Neural progenitor cell (in vitro differentiated cells): ENCODE data around the gene PHETA1. TPM values are rescaled to one million over a fixed set of nuclear protein-coding genes. Genes with fewer than 3 reads are reported as not detected.

Experiments
- DNase-seq: peaks from one replicate; pipeline ENCODE4 v3.0.0-alpha.2; 2016; ENCODE audit warnings: low spot score
- H2AFZ ChIP-seq: fragments of 200-600 bp; sonication (generic); replicated peaks from 2 replicates; pipeline ENCODE4 v1.6.1; 2016; ENCODE audit warnings: antibody characterized with exemption
- H3F3A ChIP-seq: fragments of 200-600 bp; sonication (generic); 2 replicates; pipeline ENCODE4 v1.6.1; 2016; ENCODE audit warnings: antibody characterized with exemption, low read depth
- H3K27ac ChIP-seq: fragments of 200-600 bp; sonication (generic); 2 replicates; pipeline ENCODE4 v1.5.1; 2016; ENCODE audit warnings: mild to moderate bottlenecking
- H3K27me3 ChIP-seq: fragments of 200-600 bp; sonication (generic); 2 replicates; pipeline ENCODE4 v1.6.1; 2016; ENCODE audit warnings: mild to moderate bottlenecking, moderate library complexity
- H3K36me3 ChIP-seq: fragments of 200-600 bp; sonication (generic); 2 replicates; pipeline ENCODE4 v1.5.1; 2016
- H3K4me1 ChIP-seq: fragments of 200-600 bp; sonication (generic); 2 replicates; pipeline ENCODE4 v1.6.1; 2016; ENCODE audit warnings: mixed run types
- H3K4me2 ChIP-seq: fragments of 200-600 bp; sonication (generic); 2 replicates; pipeline ENCODE4 v1.6.1; 2016
- H3K4me3 ChIP-seq: fragments of 200-600 bp; sonication (generic); 2 replicates; pipeline ENCODE4 v1.5.1; 2016
- H3K79me2 ChIP-seq: fragments of 200-600 bp; sonication (generic); 2 replicates; pipeline ENCODE4 v1.6.1; 2016; ENCODE audit warnings: low read depth
- H3K9ac ChIP-seq: fragments of 200-600 bp; sonication (generic); 2 replicates; pipeline ENCODE4 v1.6.1; 2016
- H3K9me3 ChIP-seq: fragments of 200-600 bp; sonication (generic); 2 replicates; pipeline ENCODE4 v1.5.1; 2016; ENCODE audit warnings: low read depth
- H4K20me1 ChIP-seq: fragments of 200-600 bp; sonication (generic); 2 replicates; pipeline ENCODE4 v1.6.1; 2016; ENCODE audit warnings: low read depth
- H3K27ac Mint-ChIP-seq: 3 replicates; pipeline ENCODE4 v1.8.0; 2021; ENCODE audit warnings: mixed read lengths
- H3K27me3 Mint-ChIP-seq: 2 replicates; pipeline ENCODE4 v1.8.0; 2022; ENCODE audit warnings: low read depth, mild to moderate bottlenecking, inconsistent platforms, moderate library complexity, mixed read lengths; ENCODE audit not compliant: insufficient read depth
- H3K36me3 Mint-ChIP-seq: 3 replicates; pipeline ENCODE4 v1.8.0; 2021; ENCODE audit warnings: mixed read lengths
- H3K4me1 Mint-ChIP-seq: 3 replicates; pipeline ENCODE4 v1.8.0; 2021; ENCODE audit warnings: mixed read lengths
- H3K4me3 Mint-ChIP-seq: 3 replicates; pipeline ENCODE4 v1.8.0; 2021; ENCODE audit warnings: mild to moderate bottlenecking, moderate library complexity, mixed read lengths
- H3K9me3 Mint-ChIP-seq: 3 replicates; pipeline ENCODE4 v1.8.0; 2020; ENCODE audit warnings: mixed read lengths
- CTCF ChIP-seq: fragments of 200-600 bp; sonication (generic); IDR thresholded peaks from 2 replicates; pipeline ENCODE4 v1.5.1; 2017; ENCODE audit warnings: antibody characterized with exemption, mild to moderate bottlenecking
- EZH2 ChIP-seq: fragments of 200-600 bp; sonication (generic); IDR thresholded peaks from 2 replicates; pipeline ENCODE4 v1.6.1; 2017; ENCODE audit warnings: antibody characterized with exemption, mild to moderate bottlenecking, moderate library complexity
- EZH2phosphoT487 ChIP-seq: fragments of 200-600 bp; sonication (generic); IDR thresholded peaks from 2 replicates; pipeline ENCODE4 v1.6.1; 2017; ENCODE audit warnings: antibody characterized with exemption
- total RNA-seq: library from RNA; depleted of rRNA; stranded (reverse); fragments of >200 nt; gene quantifications from 2 replicates; pipeline ENCODE4 v1.2.3, GENCODE V29; 2015; ENCODE audit warnings: low replicate concordance

Gene PHETA1
- total RNA-seq, 1 donor from 2014 or later, result 1.5 TPM

GRCh38 chr12:111406474-111407376, 37.8 kb upstream of the PHETA1 start:
- H3K4me3 ChIP-seq, result peak overlapping the region; percentile 79
- no peak overlapping the region for H3K27ac ChIP-seq
- H3K9me3 ChIP-seq, result no peaks in the 10 kb centered on the region
- peaks cover 50% of the 10 kb centered on the region for H3F3A ChIP-seq
- Mint-ChIP-seq H3K27ac (no peak overlapping the region), H3K27me3 (peaks cover 11% of the 10 kb centered on the region), H3K36me3 (no peaks in the 10 kb centered on the region), H3K4me1 (peaks cover 40% of the 10 kb centered on the region), H3K4me3 (peak overlapping the region; percentile 81), H3K9me3 (peaks cover 2% of the 10 kb centered on the region)
- peak overlapping the region; percentile 89 for H3K4me2 ChIP-seq
- H3K36me3 ChIP-seq, result no peaks in the 10 kb centered on the region
- H4K20me1 ChIP-seq, result peaks cover 15% of the 10 kb centered on the region
- H2AFZ ChIP-seq, result peak overlapping the region; percentile 70
- H3K9ac ChIP-seq, result no peak overlapping the region
- no peak for TF ChIP-seq EZH2phosphoT487
- TF ChIP-seq EZH2, result no peak
- no peak for TF ChIP-seq CTCF
- H3K27me3 ChIP-seq, result peaks cover 37% of the 10 kb centered on the region
- DNase-seq, result peak; percentile 37
- peaks cover 11% of the 10 kb centered on the region for H3K79me2 ChIP-seq
- peaks cover 25% of the 10 kb centered on the region for H3K4me1 ChIP-seq

- peaks cover 18% of the 10 kb centered on the region for H3K4me1 ChIP-seq
- Mint-ChIP-seq H3K9me3 (peaks cover 2% of the 10 kb centered on the region), H3K27ac (no peak within 1 kb of the TSS), H3K4me3 (peak within 1 kb of the TSS; percentile 85), H3K4me1 (peaks cover 37% of the 10 kb centered on the region), H3K27me3 (peaks cover 13% of the 10 kb centered on the region), H3K36me3 (no peaks in the 10 kb centered on the region)
- H3K79me2 ChIP-seq, result peaks cover 11% of the 10 kb centered on the region
- H3K9ac ChIP-seq, result no peak within 1 kb of the TSS
- peak within 1 kb of the TSS; percentile 70 for H2AFZ ChIP-seq
- peaks cover 45% of the 10 kb centered on the region for H3F3A ChIP-seq
- no peaks in the 10 kb centered on the region for H3K36me3 ChIP-seq
- no peak within 1 kb of the TSS for H3K27ac ChIP-seq
- H3K4me2 ChIP-seq, result peak within 1 kb of the TSS; percentile 89
- H3K9me3 ChIP-seq, result no peaks in the 10 kb centered on the region
- H3K27me3 ChIP-seq, result peaks cover 37% of the 10 kb centered on the region
- no peak for DNase-seq
- H4K20me1 ChIP-seq, result peaks cover 12% of the 10 kb centered on the region
- H3K4me3 ChIP-seq, result peak within 1 kb of the TSS; percentile 79
- no peak for TF ChIP-seq EZH2phosphoT487
- no peak for TF ChIP-seq CTCF
- no peak for TF ChIP-seq EZH2
These were observed 37.1 kb upstream of the PHETA1 start, which contains the start of gene SH2B3 for GRCh38 chr12:111405859-111406473. Gene SH2B3, plus strand, starts transcription at chr12:111405923. Its CDS starts 12,223 bp downstream, at chr12:111418146.

- Histone ChIP-seq H2AFZ (no peak overlapping the region), H3K79me2 (peaks cover 11% of the 10 kb centered on the region), H3K4me3 (peak overlapping the region; percentile 79), H3K4me1 (peaks cover 18% of the 10 kb centered on the region), H3K4me2 (peak overlapping the region; percentile 75), H3K27ac (no peak overlapping the region), H3F3A (peaks cover 45% of the 10 kb centered on the region), H3K9me3 (no peaks in the 10 kb centered on the region), H3K36me3 (no peaks in the 10 kb centered on the region), H3K27me3 (peaks cover 37% of the 10 kb centered on the region), H3K9ac (no peak overlapping the region), H4K20me1 (peaks cover 8% of the 10 kb centered on the region)
- peak overlapping the region; percentile 85 for H3K4me3 Mint-ChIP-seq
- no peak for TF ChIP-seq EZH2phosphoT487
- peak; percentile 74 for TF ChIP-seq CTCF
- H3K27ac Mint-ChIP-seq, result no peak overlapping the region
- H3K9me3 Mint-ChIP-seq, result peaks cover 2% of the 10 kb centered on the region
- H3K27me3 Mint-ChIP-seq, result peaks cover 18% of the 10 kb centered on the region
- no peaks in the 10 kb centered on the region for H3K36me3 Mint-ChIP-seq
- peaks cover 35% of the 10 kb centered on the region for H3K4me1 Mint-ChIP-seq
- peak; percentile 98 for DNase-seq
These were observed 36.4 kb upstream of the PHETA1 start for GRCh38 chr12:111405149-111405858.
